HCT116 (cell line): ENCODE results near the gene RAB8A. TPM values are rescaled to one million over a fixed set of nuclear protein-coding genes. Genes with fewer than 3 reads are reported as not detected.

Experiments
- ATAC-seq: fragments of 200-7000 bp; cut with Tn5 transposase; 2 replicates; pipeline ENCODE4 v1.9.1; 2020; ENCODE audit warnings: mild to moderate bottlenecking, moderate library complexity
- BruUV-seq: library from RNA; stranded (reverse); fragments of 400-500 nt; replicated peaks from 2 replicates; lab custom pipeline; 2021; lab: Mats Ljungman, UMichigan
- CTCF ChIA-PET: fragments of 300-600 bp; sonication (Branson Sonifier 250); formaldehyde crosslinking; loops from one replicate; lab custom pipeline; 2021; ENCODE audit warnings: antibody characterized with exemption; lab: Charles Lee
- POLR2A ChIA-PET: fragments of 300-600, 350-600 bp; sonication (Branson Sonifier 250); formaldehyde crosslinking; loops from one replicate; lab custom pipeline; 2021; ENCODE audit warnings: antibody characterized with exemption; lab: Charles Lee
- RAD21 ChIA-PET, 2 experiments: fragments of 300-600 bp; sonication (Branson Sonifier 250); formaldehyde crosslinking; loops; one replicate each; lab custom pipeline; 2023; ENCODE audit warnings: low total read pairs in 2 of 2; ENCODE audit not compliant: uncharacterized antibody in 2 of 2, unreplicated experiment in 2 of 2, low non-redundant PET in 1 of 2; lab: Charles Lee
- DNase-seq: peaks from one replicate; pipeline ENCODE4 v3.0.0-alpha.2; 2010; ENCODE audit warnings: low read depth, low spot score
- H2AFZ ChIP-seq: fragments of 200-600 bp; shearing (Covaris generic), sonication (generic); 2 replicates; pipeline ENCODE4 v1.6.1; 2017; ENCODE audit warnings: low read depth, mixed run types, mixed read lengths, antibody characterized with exemption, low read length; ENCODE audit not compliant: poor library complexity, severe bottlenecking
- H3K27ac ChIP-seq: 2 replicates; pipeline ENCODE4 v1.5.1; 2012; ENCODE audit warnings: low read depth, low read length
- H3K27me3 ChIP-seq: fragments of 200-600 bp; sonication (generic); 2 replicates; pipeline ENCODE4 v1.6.1; 2016; ENCODE audit warnings: mixed run types, low read length, mixed read lengths; ENCODE audit not compliant: insufficient read depth
- H3K36me3 ChIP-seq, 2 experiments: fragments of 200-500 bp in 1 of 2; fragments of 200-600 bp in 1 of 2; sonication (Bioruptor generic) in 1 of 2; sonication (generic) in 1 of 2; 2 replicates each; pipeline versions ENCODE4 v1.5.1 to v1.6.1; 2014 to 2016; ENCODE audit warnings: low read length in 2 of 2, inconsistent platforms in 1 of 2, mixed read lengths in 1 of 2, mixed run types in 1 of 2; ENCODE audit not compliant: insufficient read depth in 2 of 2, control insufficient read depth in 1 of 2
- H3K4me1 ChIP-seq, 2 experiments: fragments of 200-600 bp in 1 of 2; sonication (generic) in 1 of 2; 2 replicates each; pipeline versions ENCODE4 v1.5.1 to v1.6.1; 2012 to 2017; ENCODE audit warnings: low read length in 2 of 2, inconsistent platforms in 1 of 2, mild to moderate bottlenecking in 1 of 2, mixed read lengths in 1 of 2, mixed run types in 1 of 2, moderate library complexity in 1 of 2; ENCODE audit not compliant: insufficient read depth in 2 of 2, control insufficient read depth in 1 of 2
- H3K4me2 ChIP-seq: fragments of 200-600 bp; sonication (generic); 2 replicates; pipeline ENCODE4 v1.6.1; 2017; ENCODE audit warnings: mixed run types, low read length, mixed read lengths
- H3K4me3 ChIP-seq, 2 experiments: fragments of 200-600 bp in 1 of 2; sonication (generic) in 1 of 2; replicated peaks in 1 of 2; 2 replicates each; pipeline ENCODE4 v1.5.1; 2011 to 2016; ENCODE audit warnings: low read length in 2 of 2, control low read depth in 1 of 2, low read depth in 1 of 2, mild to moderate bottlenecking in 1 of 2, mixed read lengths in 1 of 2, mixed run types in 1 of 2
- H3K79me2 ChIP-seq: fragments of 200-600 bp; sonication (generic); 2 replicates; pipeline ENCODE4 v1.6.1; 2017; ENCODE audit warnings: mild to moderate bottlenecking, mixed run types, low read length, moderate library complexity, mixed read lengths; ENCODE audit not compliant: insufficient read depth
- H3K9ac ChIP-seq: fragments of 200-600 bp; sonication (generic); 2 replicates; pipeline ENCODE4 v1.6.1; 2016; ENCODE audit warnings: low read length, mixed read lengths
- H3K9me2 ChIP-seq: fragments of 200-600 bp; sonication (generic), shearing (Covaris generic); 2 replicates; pipeline ENCODE4 v1.6.1; 2017; ENCODE audit warnings: mixed run types, mild to moderate bottlenecking, moderate library complexity; ENCODE audit not compliant: insufficient read depth
- H3K9me3 ChIP-seq, 2 experiments: fragments of 200-500 bp in 1 of 2; fragments of 200-600 bp in 1 of 2; sonication (Bioruptor generic) in 1 of 2; sonication (generic) in 1 of 2; 2 replicates each; pipeline ENCODE4 v1.6.1; 2014 to 2017; ENCODE audit warnings: low read length in 2 of 2, mixed read lengths in 2 of 2, inconsistent platforms in 1 of 2, low read depth in 1 of 2, mild to moderate bottlenecking in 1 of 2, mixed run types in 1 of 2, moderate library complexity in 1 of 2; ENCODE audit not compliant: control insufficient read depth in 1 of 2, insufficient read depth in 1 of 2
- H4K20me1 ChIP-seq: fragments of 200-600 bp; sonication (generic), shearing (Covaris generic); 2 replicates; pipeline ENCODE4 v1.6.1; 2017; ENCODE audit warnings: mixed run types, mild to moderate bottlenecking, moderate library complexity; ENCODE audit not compliant: insufficient read depth
- CTCF ChIP-seq, 3 experiments: fragments of 200-600 bp in 1 of 3; sonication (generic) in 1 of 3; IDR thresholded peaks in 2 of 3; conservative IDR thresholded peaks in 1 of 3; 2 replicates each; pipeline ENCODE4 v1.5.1; 2012 to 2017; ENCODE audit warnings: low read depth in 2 of 3, low read length in 2 of 3, antibody characterized with exemption in 1 of 3, borderline replicate concordance in 1 of 3, control low read depth in 1 of 3, mild to moderate bottlenecking in 1 of 3, mixed read lengths in 1 of 3, mixed run types in 1 of 3, moderate library complexity in 1 of 3; ENCODE audit not compliant: insufficient read depth in 1 of 3
- ELF1 ChIP-seq: IDR thresholded peaks from 2 replicates; pipeline ENCODE4 v1.6.1; 2012; ENCODE audit warnings: low read depth, borderline replicate concordance
- EZH2phosphoT487 ChIP-seq: fragments of 200-600 bp; IDR thresholded peaks from 2 replicates; pipeline ENCODE4 v1.6.1; 2018; ENCODE audit warnings: antibody characterized with exemption, borderline replicate concordance
- FOSL1 ChIP-seq: IDR thresholded peaks from 2 replicates; pipeline ENCODE4 v1.6.1; 2012; ENCODE audit warnings: low read depth
- JUND ChIP-seq: IDR thresholded peaks from 2 replicates; pipeline ENCODE4 v1.6.1; 2012
- RAD21 ChIP-seq: IDR thresholded peaks from 2 replicates; pipeline ENCODE4 v1.6.1; 2012; ENCODE audit warnings: low read depth, mild to moderate bottlenecking
- REST ChIP-seq: IDR thresholded peaks from 2 replicates; pipeline ENCODE4 v1.6.1; 2012; ENCODE audit warnings: low read depth
- SRF ChIP-seq: IDR thresholded peaks from 2 replicates; pipeline ENCODE4 v1.6.1; 2012; ENCODE audit warnings: low read depth
- YY1 ChIP-seq: IDR thresholded peaks from 2 replicates; pipeline ENCODE4 v1.6.1; 2011; ENCODE audit warnings: low read length, low read depth, moderate library complexity, mild to moderate bottlenecking; ENCODE audit not compliant: insufficient replicate concordance; ENCODE audit errors: extremely low read depth
- ZBTB33 ChIP-seq: IDR thresholded peaks from 2 replicates; pipeline ENCODE4 v1.6.1; 2011; ENCODE audit warnings: mild to moderate bottlenecking, low read length, moderate library complexity; ENCODE audit not compliant: insufficient replicate concordance; ENCODE audit errors: extremely low read depth
- ZNF274 ChIP-seq: fragments of 200-500 bp; sonication (Bioruptor generic); IDR thresholded peaks from 2 replicates; pipeline ENCODE4 v1.6.1; 2014; ENCODE audit warnings: mild to moderate bottlenecking, low read depth, low read length, inconsistent platforms
- intact Hi-C: fragments of 100-400 bp; cut with micrococcal nuclease; formaldehyde crosslinking; loops from 2 replicates; pipeline ENCODE4 v1.10.0; 2022
- total RNA-seq: library from RNA; stranded (reverse); gene quantifications from one replicate; pipeline ENCODE4 v1.2.1, GENCODE V29; 2021; ENCODE audit not compliant: unreplicated experiment

RAB8A gene
- total RNA-seq, 1 experiment from 2014 or later, result 116 TPM

GRCh38 chr19:16117594-16118033 is 5.9 kb downstream of the RAB8A start:
- no peak overlapping the region for H2AFZ ChIP-seq
- H3K27ac ChIP-seq, result 0 out of 2 replicates have a peak overlapping the region, but pooled peaks have one; percentile 22
- ChIA-PET POLR2A (interaction anchor here (1.0 kb wide), 1 partner anchor 68 kb away, joined by 3 read pairs; the partner anchor contains the start of gene FAM32A), CTCF (no interaction called here)
- H3K4me2 ChIP-seq, result no peak overlapping the region
- H3K27me3 ChIP-seq, result no peaks in the 10 kb centered on the region
- peak; percentile 81 for ATAC-seq
- intact Hi-C loops, result no loop called here
- H4K20me1 ChIP-seq, result no peaks in the 10 kb centered on the region
- BruUV-seq, result no TSS peak
- no peak overlapping the region for H3K4me3 ChIP-seq
- TF ChIP-seq CTCF (IDR thresholded peaks at IDR 0.05 in 2 of 3, conservative IDR thresholded peaks at IDR 0.05 in 1 of 3; ENCODE audit: borderline replicate concordance in 1 of 3, insufficient read depth in 1 of 3, low read depth in 2 of 3, low read length in 2 of 3) (peak in 1 of 3 experiments; percentile 26; a peak in 1 of 6 replicates), RAD21 (peak; percentile 23), FOSL1 (no peak)
- TF ChIP-seq, all 23 proteins: peak for 2
- no peak overlapping the region for H3K9ac ChIP-seq
- no peaks in the 10 kb centered on the region for H3K9me3 ChIP-seq
- H3K79me2 ChIP-seq, result peaks cover 57% of the 10 kb centered on the region
- RAD21 ChIA-PET, result no interaction called here
- H3K36me3 ChIP-seq, result peaks cover 20 to 39% of the 10 kb centered on the region in 2 experiments
- no peak for DNase-seq
- H3K4me1 ChIP-seq, result peaks cover 4 to 23% of the 10 kb centered on the region in 2 experiments
- H3K9me2 ChIP-seq, result no peaks in the 10 kb centered on the region

- no peaks in the 10 kb centered on the region for H3K9me2 ChIP-seq
- RAD21 ChIA-PET, result no interaction called here
- no peaks in the 10 kb centered on the region for H3K9me3 ChIP-seq
- no peak overlapping the region for H2AFZ ChIP-seq
- DNase-seq (no peak), ATAC-seq (no peak)
- H3K4me1 ChIP-seq, result peaks cover 0 to 14% of the 10 kb centered on the region in 2 experiments; a peak in 2 of 4 replicates
- H4K20me1 ChIP-seq, result no peaks in the 10 kb centered on the region
- no TSS peak for BruUV-seq
- H3K27ac ChIP-seq, result no peak overlapping the region; the same call in 1 of the 2 replicates
- POLR2A ChIA-PET, result interaction anchor here (1.0 kb wide), 1 partner anchor 67 kb away, joined by 3 read pairs; the partner anchor contains the start of gene FAM32A
- intact Hi-C loops, result no loop called here
- CTCF ChIA-PET, result no interaction called here
- H3K4me2 ChIP-seq, result no peak overlapping the region
- H3K4me3 ChIP-seq, result no peak overlapping the region
- peaks cover 48% of the 10 kb centered on the region for H3K79me2 ChIP-seq
- H3K36me3 ChIP-seq, result peaks cover 22 to 45% of the 10 kb centered on the region in 2 experiments
- no peaks in the 10 kb centered on the region for H3K27me3 ChIP-seq
- H3K9ac ChIP-seq, result no peak overlapping the region
- TF ChIP-seq ZNF274 (no peak), REST (no peak), ELF1 (no peak), SRF (no peak), ZBTB33 (no peak), JUND (no peak), YY1 (no peak), EZH2phosphoT487 (no peak)
Measured at GRCh38 chr19:16118489-16119033, 6.9 kb downstream of the RAB8A start.
